ENCODE results near the gene HSD3B7. TPM values are rescaled to one million over a fixed set of nuclear protein-coding genes. Genes with fewer than 3 reads are reported as not detected.

HSD3B7 gene
- total RNA-seq, 1 donor from 2014 or later, result 5.5 TPM

DNA sequence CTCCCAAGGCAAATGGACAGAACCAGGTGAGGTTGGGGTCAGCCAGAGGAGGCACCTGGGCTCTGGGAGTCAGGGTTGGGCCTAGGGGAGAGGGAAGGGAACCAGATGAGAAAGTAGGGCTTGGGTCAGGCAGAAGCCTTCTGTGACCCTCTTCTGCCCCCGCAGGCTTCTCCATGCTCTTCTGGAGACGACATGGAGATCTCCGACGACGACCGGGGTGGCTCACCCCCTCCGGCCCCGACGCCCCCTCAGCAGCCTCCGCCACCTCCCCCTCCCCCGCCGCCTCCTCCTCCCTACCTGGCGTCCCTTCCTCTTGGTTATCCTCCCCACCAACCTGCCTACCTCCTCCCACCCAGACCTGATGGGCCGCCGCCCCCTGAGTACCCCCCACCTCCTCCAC, 19.6 kb upstream of the HSD3B7 start:
- H3K4me1 ChIP-seq, result no peaks in the 10 kb centered on the region
- no peak for TF ChIP-seq CTCF (IDR thresholded peaks at IDR 0.05; ENCODE audit: borderline replicate concordance)
- no peak overlapping the region for H3K27ac ChIP-seq (replicated peaks)
- intact Hi-C loops (cut with micrococcal nuclease), result no loop called here
- H3K27me3 ChIP-seq (ENCODE audit: low read depth), result no peaks in the 10 kb centered on the region
- H3K4me3 ChIP-seq, result no peak overlapping the region
- no peak for DNase-seq
- H3K9me3 ChIP-seq (replicated peaks), result no peaks in the 10 kb centered on the region
- peaks cover 100% of the 10 kb centered on the region for H3K36me3 ChIP-seq

DNA sequence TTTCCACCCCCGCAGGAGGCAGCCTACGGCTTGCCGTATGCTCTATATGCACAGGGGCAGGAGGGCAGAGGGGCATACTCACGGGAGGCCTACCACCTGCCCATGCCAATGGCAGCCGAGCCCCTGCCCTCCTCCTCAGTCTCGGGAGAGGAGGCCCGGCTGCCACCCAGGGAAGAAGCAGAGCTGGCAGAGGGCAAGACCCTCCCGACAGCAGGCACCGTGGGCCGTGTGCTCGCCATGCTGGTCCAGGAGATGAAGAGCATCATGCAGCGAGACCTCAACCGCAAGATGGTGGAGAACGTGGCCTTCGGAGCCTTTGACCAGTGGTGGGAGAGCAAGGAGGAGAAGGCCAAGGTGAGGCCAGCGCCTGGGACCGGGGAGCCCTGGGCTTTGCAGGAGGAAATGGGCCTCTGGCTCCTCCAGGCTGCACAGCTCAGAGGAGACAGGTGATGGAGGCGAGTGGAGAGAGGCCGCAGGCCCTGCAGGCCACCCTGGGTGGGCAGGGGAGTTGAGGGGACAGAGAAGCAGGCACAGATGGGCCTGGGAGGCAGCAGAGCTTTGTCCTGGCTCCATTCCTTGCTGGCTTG, 18.9 kb upstream of the HSD3B7 start:
- intact Hi-C loops (cut with micrococcal nuclease), result no loop called here
- no peak for TF ChIP-seq CTCF (IDR thresholded peaks at IDR 0.05; ENCODE audit: borderline replicate concordance)
- Histone ChIP-seq H3K27ac (replicated peaks) (no peak overlapping the region), H3K36me3 (peaks cover 100% of the 10 kb centered on the region), H3K9me3 (replicated peaks) (no peaks in the 10 kb centered on the region), H3K4me3 (no peak overlapping the region), H3K27me3 (ENCODE audit: low read depth) (no peaks in the 10 kb centered on the region), H3K4me1 (no peaks in the 10 kb centered on the region)
- DNase-seq, result no peak

DNA sequence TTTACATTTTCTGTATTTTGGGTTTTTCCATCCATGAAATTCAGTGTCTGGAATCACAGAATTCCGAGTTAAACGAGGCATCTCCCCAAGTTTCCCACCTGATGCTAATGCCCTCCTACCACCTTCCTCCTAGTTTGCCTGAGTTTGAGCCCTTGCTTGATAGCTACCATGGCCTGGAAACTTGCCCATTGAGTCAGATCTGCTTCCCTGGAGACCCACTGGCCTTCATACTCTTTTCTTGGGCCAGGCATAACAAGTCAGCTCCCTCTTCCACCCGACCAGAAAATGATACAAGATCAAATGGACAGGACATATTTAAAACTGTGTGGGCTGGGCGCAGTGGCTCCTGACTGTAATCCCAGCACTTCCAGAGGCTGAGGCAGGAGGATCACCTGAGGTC, 17.2 kb upstream of the HSD3B7 start:
- Histone ChIP-seq H3K4me1 (no peaks in the 10 kb centered on the region), H3K36me3 (peaks cover 100% of the 10 kb centered on the region)
- no peak for DNase-seq

GRCh38 chr16:30969246-30969842, 15.7 kb upstream of the HSD3B7 start:
- Histone ChIP-seq H3K4me3 (no peak overlapping the region), H3K36me3 (peaks cover 100% of the 10 kb centered on the region), H3K27me3 (ENCODE audit: low read depth) (no peaks in the 10 kb centered on the region), H3K9me3 (replicated peaks) (no peaks in the 10 kb centered on the region), H3K27ac (replicated peaks) (no peak overlapping the region), H3K4me1 (no peaks in the 10 kb centered on the region)
- intact Hi-C loops (cut with micrococcal nuclease), result no loop called here
- DNase-seq, result no peak
- no peak for TF ChIP-seq CTCF (IDR thresholded peaks at IDR 0.05; ENCODE audit: borderline replicate concordance)

More for the DNA sequence above, 17.2 kb upstream of the HSD3B7 start:
- no peak for TF ChIP-seq CTCF (IDR thresholded peaks at IDR 0.05; ENCODE audit: borderline replicate concordance)
- Histone ChIP-seq H3K9me3 (replicated peaks) (no peaks in the 10 kb centered on the region), H3K27me3 (ENCODE audit: low read depth) (no peaks in the 10 kb centered on the region), H3K27ac (replicated peaks) (no peak overlapping the region), H3K4me3 (no peak overlapping the region)
- intact Hi-C loops (cut with micrococcal nuclease), result no loop called here

DNA sequence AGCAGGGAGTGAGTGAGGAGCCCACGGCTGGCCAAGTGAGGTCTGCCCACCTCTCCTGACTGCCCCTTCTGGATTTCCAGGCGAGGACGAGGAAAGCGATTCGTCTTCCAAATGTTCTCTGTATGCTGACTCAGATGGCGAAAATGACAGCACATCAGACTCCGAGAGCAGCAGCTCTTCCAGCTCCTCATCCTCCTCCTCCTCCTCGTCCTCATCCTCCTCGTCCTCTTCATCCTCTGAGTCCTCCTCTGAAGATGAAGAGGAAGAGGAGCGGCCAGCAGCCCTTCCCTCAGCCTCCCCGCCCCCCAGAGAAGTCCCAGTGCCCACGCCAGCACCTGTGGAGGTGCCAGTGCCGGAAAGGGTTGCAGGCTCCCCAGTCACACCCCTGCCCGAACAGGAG, 13.7 kb upstream of the HSD3B7 start:
- Histone ChIP-seq H3K4me1 (no peaks in the 10 kb centered on the region), H3K27ac (replicated peaks) (no peak overlapping the region), H3K9me3 (replicated peaks) (no peaks in the 10 kb centered on the region), H3K36me3 (peaks cover 100% of the 10 kb centered on the region), H3K4me3 (no peak overlapping the region), H3K27me3 (ENCODE audit: low read depth) (no peaks in the 10 kb centered on the region)
- no peak for DNase-seq
- intact Hi-C loops (cut with micrococcal nuclease), result no loop called here
- no peak for TF ChIP-seq CTCF (IDR thresholded peaks at IDR 0.05; ENCODE audit: borderline replicate concordance)
